HepG2 (cell line): Measurements from ENCODE around the gene CD274.

Source experiments
- ATF7-NPFF ChIP-seq: sonication (generic); formaldehyde crosslinking; IDR thresholded peaks from 2 replicates; pipeline ENCODE4 v1.8.1; 2023; ENCODE audit warnings: mild to moderate bottlenecking, low read depth, missing genetic modification reagents, moderate library complexity
- CBX2 ChIP-seq, 2 experiments: fragments of 200-600 bp in 1 of 2; sonication (generic); formaldehyde crosslinking in 1 of 2; IDR thresholded peaks; 2 replicates each; pipeline versions ENCODE4 v1.7.0 to v1.8.1; 2018 to 2022; ENCODE audit warnings: low read depth in 2 of 2, low read length in 1 of 2, mild to moderate bottlenecking in 1 of 2, missing genetic modification reagents in 1 of 2
- CTCF ChIP-seq: sonication (generic); formaldehyde crosslinking; IDR thresholded peaks from 2 replicates; pipeline ENCODE4 v1.5.0; 2020; ENCODE audit warnings: mild to moderate bottlenecking, missing genetic modification reagents, moderate library complexity
- RBM39 ChIP-seq: fragments of 200-400 bp; formaldehyde crosslinking; IDR thresholded peaks from one replicate; pipeline ENCODE4 v1.6.1; 2018; ENCODE audit warnings: antibody characterized with exemption, mild to moderate bottlenecking, low read depth, low read length; ENCODE audit not compliant: poor library complexity, severe bottlenecking
- ZNF816 ChIP-seq: sonication (generic); formaldehyde crosslinking; IDR thresholded peaks from 2 replicates; pipeline ENCODE4 v1.8.0; 2022; ENCODE audit warnings: missing genetic modification reagents, mild to moderate bottlenecking, borderline replicate concordance

- no peak for TF ChIP-seq ATF7-NPFF (CRISPR knock-in tag)
- no peak for TF ChIP-seq RBM39
- TF ChIP-seq ZNF816: no peak
- TF ChIP-seq CTCF (CRISPR knock-in tag): no peak
- no peak for TF ChIP-seq CBX2 (IDR thresholded peaks at IDR 0.05; ENCODE audit: low read depth, low read length)
- no peak for TF ChIP-seq CBX2 (CRISPR knock-in tag; IDR thresholded peaks at IDR 0.05; ENCODE audit: low read depth)
Observed at GRCh38 chr9:5518937-5519319, 68.6 kb downstream of the CD274 start.
